ENCODE measurements around the gene NPAS1. TPM values are rescaled to one million over a fixed set of nuclear protein-coding genes. Genes with fewer than 3 reads are reported as not detected.

NPAS1 gene
- total RNA-seq, 1 experiment from 2014 or later: 4.6 TPM

DNA sequence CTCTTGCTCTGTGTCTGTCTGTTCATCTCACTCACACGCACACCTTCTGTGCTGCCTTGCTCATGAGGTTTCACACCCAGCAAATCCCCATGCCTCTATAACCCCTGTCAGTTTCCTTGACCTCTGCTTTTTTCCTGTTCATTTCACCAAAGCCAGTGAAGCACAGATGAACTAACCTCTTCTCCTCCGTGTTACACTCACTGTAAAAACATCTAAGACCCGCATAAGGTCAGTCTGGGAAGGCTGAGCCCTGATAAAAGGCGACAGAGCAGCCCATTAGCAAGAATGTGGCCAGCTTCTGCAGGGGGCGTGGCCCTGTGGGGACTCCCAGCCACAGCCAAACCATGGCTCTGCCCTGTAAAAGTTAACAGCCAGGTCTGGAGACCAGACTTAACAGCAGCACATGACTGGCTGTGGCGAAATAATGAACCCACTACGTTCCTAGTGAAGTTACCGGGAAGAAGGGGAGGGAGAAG lies 42.8 kb upstream of the NPAS1 start:
- ATAC-seq: peak; percentile 31
- BruUV-seq (replicated peaks): no TSS peak

More for the DNA sequence above, 42.8 kb upstream of the NPAS1 start:
- ChIA-PET CTCF (interaction anchor here (1.0 kb wide), 1 partner anchor 35 kb away, joined by 3 read pairs; no protein-coding TSS in a partner anchor), POLR2A (no interaction called here), RAD21 (ENCODE audit: low non-redundant PET in 1 of 2, low total read pairs in 2 of 2, uncharacterized antibody in 2 of 2, unreplicated experiment in 2 of 2) (no interaction called here)
- no peaks in the 10 kb centered on the region for H3K9me3 ChIP-seq (ENCODE audit: control insufficient read depth in 1 of 2, insufficient read depth in 1 of 2, low read depth in 1 of 2, low read length in 2 of 2)
- H3K27ac ChIP-seq (ENCODE audit: low read depth, low read length): peak overlapping the region; percentile 45; the same call in 1 of the 2 replicates
- peaks cover 14% of the 10 kb centered on the region; the same call in 1 of the 2 replicates for H3K79me2 ChIP-seq (ENCODE audit: insufficient read depth, low read length)
- no peak for DNase-seq (ENCODE audit: low read depth, low spot score)
- peak overlapping the region; percentile 13 for H3K4me2 ChIP-seq (ENCODE audit: low read length)
- no peak overlapping the region for H3K9ac ChIP-seq (ENCODE audit: low read length)
- no peaks in the 10 kb centered on the region for H3K27me3 ChIP-seq (ENCODE audit: insufficient read depth, low read length)
- H3K4me1 ChIP-seq (ENCODE audit: control insufficient read depth in 1 of 2, insufficient read depth in 2 of 2, low read length in 2 of 2): peaks cover 20 to 41% of the 10 kb centered on the region in 2 experiments
- no peaks in the 10 kb centered on the region for H3K9me2 ChIP-seq (ENCODE audit: insufficient read depth)
- H3K4me3 ChIP-seq (replicated peaks in 1 of 2; ENCODE audit: low read depth in 1 of 2, low read length in 2 of 2): no peak overlapping the region
- TF ChIP-seq ELF1 (IDR thresholded peaks at IDR 0.05; ENCODE audit: borderline replicate concordance, low read depth) (no peak), SP1 (IDR thresholded peaks at IDR 0.05; ENCODE audit: low read depth) (no peak), SRF (IDR thresholded peaks at IDR 0.05; ENCODE audit: low read depth) (no peak), CBX3 (IDR thresholded peaks at IDR 0.05; ENCODE audit: low read depth) (no peak), EZH2phosphoT487 (IDR thresholded peaks at IDR 0.05; ENCODE audit: borderline replicate concordance) (no peak), YY1 (IDR thresholded peaks at IDR 0.05; ENCODE audit: extremely low read depth, insufficient replicate concordance, low read depth, low read length) (no peak), EZH2 (IDR thresholded peaks at IDR 0.05) (no peak)
- TF ChIP-seq, protein P1, sequence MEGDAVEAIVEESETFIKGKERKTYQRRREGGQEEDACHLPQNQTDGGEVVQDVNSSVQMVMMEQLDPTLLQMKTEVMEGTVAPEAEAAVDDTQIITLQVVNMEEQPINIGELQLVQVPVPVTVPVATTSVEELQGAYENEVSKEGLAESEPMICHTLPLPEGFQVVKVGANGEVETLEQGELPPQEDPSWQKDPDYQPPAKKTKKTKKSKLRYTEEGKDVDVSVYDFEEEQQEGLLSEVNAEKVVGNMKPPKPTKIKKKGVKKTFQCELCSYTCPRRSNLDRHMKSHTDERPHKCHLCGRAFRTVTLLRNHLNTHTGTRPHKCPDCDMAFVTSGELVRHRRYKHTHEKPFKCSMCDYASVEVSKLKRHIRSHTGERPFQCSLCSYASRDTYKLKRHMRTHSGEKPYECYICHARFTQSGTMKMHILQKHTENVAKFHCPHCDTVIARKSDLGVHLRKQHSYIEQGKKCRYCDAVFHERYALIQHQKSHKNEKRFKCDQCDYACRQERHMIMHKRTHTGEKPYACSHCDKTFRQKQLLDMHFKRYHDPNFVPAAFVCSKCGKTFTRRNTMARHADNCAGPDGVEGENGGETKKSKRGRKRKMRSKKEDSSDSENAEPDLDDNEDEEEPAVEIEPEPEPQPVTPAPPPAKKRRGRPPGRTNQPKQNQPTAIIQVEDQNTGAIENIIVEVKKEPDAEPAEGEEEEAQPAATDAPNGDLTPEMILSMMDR (IDR thresholded peaks at IDR 0.05 in 2 of 3, conservative IDR thresholded peaks at IDR 0.05 in 1 of 3; ENCODE audit: borderline replicate concordance in 1 of 3, insufficient read depth in 1 of 3, low read depth in 2 of 3, low read length in 2 of 3): no peak
- TF ChIP-seq, protein P2, sequence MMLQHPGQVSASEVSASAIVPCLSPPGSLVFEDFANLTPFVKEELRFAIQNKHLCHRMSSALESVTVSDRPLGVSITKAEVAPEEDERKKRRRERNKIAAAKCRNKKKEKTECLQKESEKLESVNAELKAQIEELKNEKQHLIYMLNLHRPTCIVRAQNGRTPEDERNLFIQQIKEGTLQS (IDR thresholded peaks at IDR 0.05): no peak
- intact Hi-C loops (cut with micrococcal nuclease): no loop called here
- no peaks in the 10 kb centered on the region for H3K36me3 ChIP-seq (ENCODE audit: control insufficient read depth in 1 of 2, insufficient read depth in 2 of 2, low read length in 2 of 2)
- no peak overlapping the region for H2AFZ ChIP-seq (ENCODE audit: low read depth, low read length, poor library complexity, severe bottlenecking)
- H4K20me1 ChIP-seq (ENCODE audit: insufficient read depth): no peaks in the 10 kb centered on the region
